HEK293 (cell line): Measurements from ENCODE around the gene PAK1.

Source experiments
- CTCF ChIA-PET: fragments of 350-600 bp; formaldehyde crosslinking; extraction: SDS; loops from one replicate; lab custom pipeline; 2021; ENCODE audit warnings: antibody characterized with exemption; lab: Yijun Ruan, JAX
- POLR2A ChIA-PET: fragments of 300-600 bp; formaldehyde crosslinking; extraction: SDS; loops from one replicate; lab custom pipeline; 2020; ENCODE audit warnings: antibody characterized with exemption, inconsistent platforms; lab: Yijun Ruan, JAX
- H3K27ac ChIP-seq: fragments of 200-500 bp; sonication (Bioruptor generic); 2 replicates; pipeline ENCODE4 v1.5.1; 2014; ENCODE audit warnings: low read depth, low read length, control low read depth, inconsistent platforms; ENCODE audit errors: extremely low read depth
- H3K36me3 ChIP-seq, 2 experiments: fragments of 200-500 bp in 1 of 2; sonication (Bioruptor generic) in 1 of 2; 1 replicate in 1 of 2; 2 replicates in 1 of 2; pipeline ENCODE4 v1.5.1; 2014 to 2017; ENCODE audit warnings: inconsistent platforms in 2 of 2, low read length in 2 of 2; ENCODE audit not compliant: control insufficient read depth in 2 of 2, insufficient read depth in 1 of 2
- H3K4me1 ChIP-seq: fragments of 200-500 bp; sonication (Bioruptor generic); 2 replicates; pipeline ENCODE4 v1.5.1; 2014; ENCODE audit warnings: mild to moderate bottlenecking, low read length, inconsistent platforms; ENCODE audit not compliant: control insufficient read depth, insufficient read depth
- H3K4me3 ChIP-seq: 2 replicates; pipeline ENCODE4 v1.5.1; 2011; ENCODE audit warnings: low read depth, mild to moderate bottlenecking, control low read depth, low read length, moderate library complexity
- H3K9me3 ChIP-seq: fragments of 200-500 bp; sonication (Bioruptor generic); 2 replicates; pipeline ENCODE4 v1.5.1; 2014; ENCODE audit warnings: low read depth, low read length, inconsistent platforms; ENCODE audit not compliant: control insufficient read depth, insufficient read depth
- BCL11A ChIP-seq: fragments of 450-650 bp; formaldehyde crosslinking; IDR thresholded peaks from 2 replicates; pipeline ENCODE4 v1.5.1; 2016; ENCODE audit warnings: low read depth, missing biosample characterization, missing genetic modification characterization
- GLI4 ChIP-seq: fragments of 450-650 bp; formaldehyde crosslinking; IDR thresholded peaks from 2 replicates; pipeline ENCODE4 v1.5.1; 2016; ENCODE audit warnings: missing biosample characterization, missing genetic modification characterization
- HOXC10 ChIP-seq: sonication (generic); formaldehyde crosslinking; IDR thresholded peaks from 2 replicates; pipeline ENCODE4 v1.8.1; 2023; ENCODE audit warnings: mild to moderate bottlenecking, missing genetic modification reagents
- PRDM2 ChIP-seq: fragments of 450-650 bp; formaldehyde crosslinking; IDR thresholded peaks from 2 replicates; pipeline ENCODE4 v1.5.1; 2016; ENCODE audit warnings: missing biosample characterization, missing genetic modification characterization, borderline replicate concordance
- RBAK ChIP-seq: fragments of 450-650 bp; formaldehyde crosslinking; IDR thresholded peaks from 2 replicates; pipeline ENCODE4 v1.5.1; 2016; ENCODE audit warnings: missing biosample characterization, missing genetic modification characterization
- REPIN1 ChIP-seq: fragments of 450-650 bp; formaldehyde crosslinking; IDR thresholded peaks from 2 replicates; pipeline ENCODE4 v1.5.1; 2017; ENCODE audit warnings: missing biosample characterization, missing genetic modification characterization, low read depth
- SALL2 ChIP-seq: fragments of 450-650 bp; formaldehyde crosslinking; IDR thresholded peaks from 2 replicates; pipeline ENCODE4 v1.5.0; 2017; ENCODE audit warnings: missing biosample characterization, mild to moderate bottlenecking, missing genetic modification characterization, borderline replicate concordance
- SP2 ChIP-seq: fragments of 450-650 bp; formaldehyde crosslinking; IDR thresholded peaks from 2 replicates; pipeline ENCODE4 v1.5.1; 2016; ENCODE audit warnings: missing biosample characterization, missing genetic modification characterization
- SP3 ChIP-seq: fragments of 450-650 bp; formaldehyde crosslinking; IDR thresholded peaks from 2 replicates; pipeline ENCODE4 v1.5.1; 2016; ENCODE audit warnings: missing biosample characterization, missing genetic modification characterization
- ZBTB17 ChIP-seq: fragments of 450-650 bp; formaldehyde crosslinking; IDR thresholded peaks from 2 replicates; pipeline ENCODE4 v1.5.1; 2016; ENCODE audit warnings: missing biosample characterization, missing genetic modification characterization
- ZFP3 ChIP-seq: fragments of 450-650 bp; formaldehyde crosslinking; IDR thresholded peaks from 2 replicates; pipeline ENCODE4 v1.5.1; 2016; ENCODE audit warnings: low read depth, missing biosample characterization, missing genetic modification characterization
- ZNF140 ChIP-seq: fragments of 450-650 bp; formaldehyde crosslinking; IDR thresholded peaks from 2 replicates; pipeline ENCODE4 v1.5.1; 2016; ENCODE audit warnings: missing biosample characterization, missing genetic modification characterization
- ZNF16 ChIP-seq: fragments of 450-650 bp; formaldehyde crosslinking; IDR thresholded peaks from 2 replicates; pipeline ENCODE4 v1.5.1; 2016; ENCODE audit warnings: low read depth, missing biosample characterization, missing genetic modification characterization
- ZNF514 ChIP-seq: fragments of 450-650 bp; formaldehyde crosslinking; IDR thresholded peaks from 2 replicates; pipeline ENCODE4 v1.5.1; 2016; ENCODE audit warnings: missing biosample characterization, missing genetic modification characterization
- ZNF560 ChIP-seq: fragments of 450-650 bp; formaldehyde crosslinking; IDR thresholded peaks from 2 replicates; pipeline ENCODE4 v1.5.1; 2017; ENCODE audit warnings: missing biosample characterization, missing genetic modification characterization, borderline replicate concordance
- ZNF600 ChIP-seq: fragments of 450-650 bp; formaldehyde crosslinking; IDR thresholded peaks from 2 replicates; pipeline ENCODE4 v1.5.1; 2016; ENCODE audit warnings: missing biosample characterization, missing genetic modification characterization
- ZNF664 ChIP-seq: fragments of 450-650 bp; formaldehyde crosslinking; IDR thresholded peaks from 2 replicates; pipeline ENCODE4 v1.5.1; 2016; ENCODE audit warnings: missing biosample characterization, missing genetic modification characterization
- ZNF785 ChIP-seq: fragments of 450-650 bp; formaldehyde crosslinking; IDR thresholded peaks from 2 replicates; pipeline ENCODE4 v1.5.1; 2016; ENCODE audit warnings: missing biosample characterization, missing genetic modification characterization
- TF ChIP-seq, protein P1 (sequence below): IDR thresholded peaks from 2 replicates; pipeline ENCODE4 v1.6.1; 2011; ENCODE audit warnings: mild to moderate bottlenecking, low read depth, low read length, borderline replicate concordance

Gene PAK1

GRCh38 chr11:77519847-77520246 is 46.0 kb upstream of the PAK1 start:
- TF ChIP-seq HOXC10 (CRISPR knock-in tag) (no peak), ZNF560 (no peak), ZNF514 (tag by site-specific recombination) (no peak), ZNF16 (tag by site-specific recombination) (no peak), SP3 (tag by site-specific recombination) (no peak), BCL11A (tag by site-specific recombination) (no peak)
- TF ChIP-seq, all 188 proteins: peak for 0
- Histone ChIP-seq H3K9me3 (no peaks in the 10 kb centered on the region), H3K36me3 (no peaks in the 10 kb centered on the region), H3K4me3 (no peak overlapping the region), H3K27ac (no peak overlapping the region), H3K4me1 (no peaks in the 10 kb centered on the region)
- POLR2A ChIA-PET, result no interaction called here
- CTCF ChIA-PET, result no interaction called here

DNA sequence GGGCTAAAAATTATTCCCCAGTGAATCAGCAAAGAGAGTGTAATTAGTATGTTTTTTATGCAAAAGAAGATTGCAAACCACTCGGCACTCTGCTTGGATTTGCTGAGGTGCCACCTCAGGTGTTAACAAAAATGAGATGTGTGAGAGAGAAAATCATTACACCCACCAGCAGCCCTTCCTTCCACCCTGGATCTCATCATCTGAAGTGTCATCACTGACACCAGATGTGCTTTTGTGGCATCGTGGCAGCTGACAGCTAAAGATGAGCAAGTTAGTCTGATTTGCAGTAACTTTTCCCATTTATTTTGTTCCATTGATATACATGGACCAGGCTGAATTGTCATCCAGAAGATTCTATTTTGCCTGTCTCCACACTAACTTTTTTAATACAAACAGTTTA is 44.6 kb upstream of the PAK1 start:
- ChIA-PET POLR2A (no interaction called here), CTCF (no interaction called here)
- no peaks in the 10 kb centered on the region for H3K9me3 ChIP-seq
- no peak for TF ChIP-seq ZNF664 (tag by site-specific recombination)
- no peak for TF ChIP-seq REPIN1 (tag by site-specific recombination)
- TF ChIP-seq, protein P1, sequence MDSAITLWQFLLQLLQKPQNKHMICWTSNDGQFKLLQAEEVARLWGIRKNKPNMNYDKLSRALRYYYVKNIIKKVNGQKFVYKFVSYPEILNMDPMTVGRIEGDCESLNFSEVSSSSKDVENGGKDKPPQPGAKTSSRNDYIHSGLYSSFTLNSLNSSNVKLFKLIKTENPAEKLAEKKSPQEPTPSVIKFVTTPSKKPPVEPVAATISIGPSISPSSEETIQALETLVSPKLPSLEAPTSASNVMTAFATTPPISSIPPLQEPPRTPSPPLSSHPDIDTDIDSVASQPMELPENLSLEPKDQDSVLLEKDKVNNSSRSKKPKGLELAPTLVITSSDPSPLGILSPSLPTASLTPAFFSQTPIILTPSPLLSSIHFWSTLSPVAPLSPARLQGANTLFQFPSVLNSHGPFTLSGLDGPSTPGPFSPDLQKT, result no peak
- TF ChIP-seq ZNF785 (tag by site-specific recombination), result no peak
- TF ChIP-seq ZBTB17 (tag by site-specific recombination), result no peak
- no peak for TF ChIP-seq RBAK (tag by site-specific recombination)
- TF ChIP-seq PRDM2 (tag by site-specific recombination), result no peak
- TF ChIP-seq ZNF140, result no peak
- no peak for TF ChIP-seq GLI4 (tag by site-specific recombination)
- TF ChIP-seq ZNF600 (tag by site-specific recombination), result no peak
- TF ChIP-seq SP2, result no peak
- TF ChIP-seq SALL2, result no peak
- TF ChIP-seq ZFP3 (tag by site-specific recombination), result no peak
- no peaks in the 10 kb centered on the region for H3K4me1 ChIP-seq
- H3K36me3 ChIP-seq, result no peaks in the 10 kb centered on the region
- H3K27ac ChIP-seq, result no peak overlapping the region
- H3K4me3 ChIP-seq, result no peak overlapping the region
